Right lobe of liver (tissue), 6 donors: Measurements from ENCODE around the gene SIM2. TPM values are rescaled to one million over a fixed set of nuclear protein-coding genes. Genes with fewer than 3 reads are reported as not detected.

Experiments used
- ATAC-seq, 4 donors: fragments of 200-7000 bp; cut with Tn5 transposase; one replicate each; pipeline ENCODE4 v1.9.1; 2020; ENCODE audit warnings: mild to moderate bottlenecking in 4 of 4, moderate library complexity in 4 of 4
- DNase-seq, 3 donors: peaks; one replicate each; pipeline ENCODE4 v3.0.0-alpha.2; 2020
- H3K27ac ChIP-seq, 3 donors: fragments of 200-600 bp; one replicate each; pipeline ENCODE4 v1.8.0; 2022
- H3K27me3 ChIP-seq, 2 donors: fragments of 200-600 bp; one replicate each; pipeline ENCODE4 v1.8.0; 2022
- H3K36me3 ChIP-seq, 4 donors: fragments of 200-600 bp; sonication (generic) in 1 of 4; one replicate each; pipeline versions ENCODE4 v1.5.1 to v1.8.0; 2017 to 2022; ENCODE audit warnings: control low read depth in 1 of 4
- H3K4me1 ChIP-seq, 4 donors: fragments of 200-600 bp; sonication (generic) in 1 of 4; one replicate each; pipeline versions ENCODE4 v1.5.1 to v1.8.0; 2017 to 2022; ENCODE audit warnings: control low read depth in 1 of 4
- H3K4me3 ChIP-seq, 3 donors: fragments of 200-600 bp; one replicate each; pipeline ENCODE4 v1.8.0; 2022
- H3K9me3 ChIP-seq, 4 donors: fragments of 200-600 bp; sonication (generic) in 1 of 4; one replicate each; pipeline versions ENCODE4 v1.5.1 to v1.8.0; 2017 to 2022; ENCODE audit warnings: control low read depth in 1 of 4
- POLR2A ChIP-seq: fragments of 450-650 bp; IDR thresholded peaks from one replicate; pipeline ENCODE4 v1.6.1; 2017; ENCODE audit warnings: antibody characterized with exemption, mild to moderate bottlenecking
- WGBS: methylation state at CpG from one replicate; pipeline ENCODE4 v1.1.6; 2018; ENCODE audit warnings: low coverage, low lambda C conversion rate; ENCODE audit not compliant: insufficient coverage; ENCODE audit errors: missing lambda C conversion rate; 5-methylcytosine and 5-hydroxymethylcytosine counted together
- intact Hi-C, 2 donors: fragments of 100-400 bp; cut with DNase I; formaldehyde crosslinking; loops; one replicate each; pipeline versions ENCODE4 v1.11.2 to v1.14.1; 2022
- total RNA-seq, 6 experiments: library from RNA; depleted of rRNA in 2 of 6; stranded (reverse); fragments of >200 nt in 2 of 6; fragmentation: NEBNext Ultra II Directional in 3 of 6; extraction: Animal tissue kit (Norgen Biotek cat#: 25700) in 3 of 6; gene quantifications; one replicate each; pipeline versions ENCODE4 v1.1.0 to v1.2.4, GENCODE V29; 2016 to 2023
- TF ChIP-seq, protein P1 (sequence below), 4 donors: fragments of 200-600 bp in 3 of 4; fragments of 450-650 bp in 1 of 4; IDR thresholded peaks; one replicate each; pipeline versions ENCODE4 v1.5.1 to v1.8.0; 2016 to 2022; ENCODE audit warnings: antibody characterized with exemption in 4 of 4, mild to moderate bottlenecking in 2 of 4
- donor health status: DM: no; HTN: yes; CAD: no.
- donor health status: DM: no; HTN: no; CAD: no.
- donor health status: DM: no; HTN: no; CAD: no.
- donor health status: DM: no; HTN: yes; CAD: no.
- donor health status: DM: no; HTN: yes; CAD: no.

SIM2 gene
- total RNA-seq, 6 experiments from 2014 or later = not detected

DNA sequence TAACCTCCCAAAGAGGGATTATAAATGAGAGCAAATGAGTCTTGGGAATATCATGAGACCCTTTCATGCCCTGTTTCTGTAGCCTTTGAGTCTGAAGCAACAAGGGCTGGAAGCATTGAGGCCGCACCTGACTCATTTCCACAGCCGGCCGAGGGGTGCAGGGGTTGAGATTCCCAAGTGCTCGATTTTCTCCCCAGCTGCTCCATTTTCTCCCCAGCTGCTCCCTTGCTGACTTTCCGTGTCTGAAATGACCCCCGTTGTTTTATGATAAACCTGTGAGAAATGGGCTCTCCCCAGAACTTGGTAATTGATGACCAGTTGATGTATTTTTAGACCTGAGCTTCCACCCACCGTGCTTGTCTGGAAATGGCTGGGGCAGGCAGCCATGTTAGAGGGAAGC is 22.9 kb downstream of the SIM2 start:
- WGBS = 80% methylated on average over 7 of the region's 7 CpGs
- no peak overlapping the region for H3K4me3 ChIP-seq
- ATAC-seq (no peak), DNase-seq (no peak)
- TF ChIP-seq, protein P1, sequence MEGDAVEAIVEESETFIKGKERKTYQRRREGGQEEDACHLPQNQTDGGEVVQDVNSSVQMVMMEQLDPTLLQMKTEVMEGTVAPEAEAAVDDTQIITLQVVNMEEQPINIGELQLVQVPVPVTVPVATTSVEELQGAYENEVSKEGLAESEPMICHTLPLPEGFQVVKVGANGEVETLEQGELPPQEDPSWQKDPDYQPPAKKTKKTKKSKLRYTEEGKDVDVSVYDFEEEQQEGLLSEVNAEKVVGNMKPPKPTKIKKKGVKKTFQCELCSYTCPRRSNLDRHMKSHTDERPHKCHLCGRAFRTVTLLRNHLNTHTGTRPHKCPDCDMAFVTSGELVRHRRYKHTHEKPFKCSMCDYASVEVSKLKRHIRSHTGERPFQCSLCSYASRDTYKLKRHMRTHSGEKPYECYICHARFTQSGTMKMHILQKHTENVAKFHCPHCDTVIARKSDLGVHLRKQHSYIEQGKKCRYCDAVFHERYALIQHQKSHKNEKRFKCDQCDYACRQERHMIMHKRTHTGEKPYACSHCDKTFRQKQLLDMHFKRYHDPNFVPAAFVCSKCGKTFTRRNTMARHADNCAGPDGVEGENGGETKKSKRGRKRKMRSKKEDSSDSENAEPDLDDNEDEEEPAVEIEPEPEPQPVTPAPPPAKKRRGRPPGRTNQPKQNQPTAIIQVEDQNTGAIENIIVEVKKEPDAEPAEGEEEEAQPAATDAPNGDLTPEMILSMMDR (IDR thresholded peaks at IDR 0.05) = no peak
- no peaks in the 10 kb centered on the region for H3K4me1 ChIP-seq
- intact Hi-C loops = no loop called here
- H3K9me3 ChIP-seq = no peaks in the 10 kb centered on the region
- H3K36me3 ChIP-seq = no peaks in the 10 kb centered on the region
- H3K27ac ChIP-seq = no peak overlapping the region
- H3K27me3 ChIP-seq = no peaks in the 10 kb centered on the region

DNA sequence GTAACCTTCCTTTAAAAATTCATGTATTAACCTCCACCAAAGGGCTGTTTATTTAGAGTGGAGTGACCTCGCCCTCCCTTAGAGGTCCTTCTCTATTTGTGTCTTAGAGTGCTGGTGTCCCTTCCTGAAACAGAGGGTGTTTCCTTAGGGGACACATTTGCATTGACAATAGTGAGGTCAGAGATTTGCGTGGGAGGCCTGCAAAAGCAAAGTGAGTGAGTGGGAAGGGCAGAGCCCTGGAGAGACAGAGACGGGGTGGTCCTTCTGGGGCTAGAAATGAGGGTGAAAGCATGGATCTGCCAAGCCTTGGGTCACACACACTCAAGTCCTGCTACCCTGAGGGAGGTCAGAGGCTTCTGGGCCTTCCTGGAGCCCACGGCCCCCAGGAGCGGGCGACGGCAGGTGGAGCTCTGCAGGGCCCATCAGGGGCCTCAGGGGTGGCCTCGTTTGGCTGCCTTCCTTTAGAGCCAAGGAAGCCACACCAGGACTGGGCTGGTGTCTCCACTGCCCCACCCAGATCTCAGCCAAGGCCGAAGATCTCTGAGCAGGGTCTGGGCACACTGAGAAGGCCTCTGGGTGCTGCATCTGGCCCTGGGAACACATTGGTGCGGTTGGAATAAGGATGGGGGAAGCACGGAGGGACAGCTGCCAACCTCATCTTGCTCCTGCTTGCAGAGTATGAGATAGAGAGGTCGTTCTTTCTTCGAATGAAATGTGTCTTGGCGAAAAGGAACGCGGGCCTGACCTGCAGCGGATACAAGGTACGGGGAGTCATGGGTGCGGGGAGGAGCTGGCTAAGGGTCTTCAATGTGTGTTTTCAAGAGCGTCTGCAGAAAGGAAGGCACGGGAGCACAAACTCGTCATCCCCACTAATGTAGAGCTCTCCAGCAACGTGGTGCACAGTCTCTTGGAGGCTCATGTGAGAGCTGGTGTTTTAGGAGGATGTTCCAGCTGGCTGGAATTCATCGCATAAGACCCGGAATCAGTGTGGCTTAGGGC is 23.8 kb downstream of the SIM2 start:
- Histone ChIP-seq H3K4me3 (no peak overlapping the region), H3K36me3 (no peaks in the 10 kb centered on the region), H3K9me3 (no peaks in the 10 kb centered on the region), H3K27ac (no peak overlapping the region), H3K4me1 (no peaks in the 10 kb centered on the region), H3K27me3 (no peaks in the 10 kb centered on the region)
- peak in 2 of 3 donors; percentile 20 to 24 for DNase-seq
- TF ChIP-seq, protein P1 (IDR thresholded peaks at IDR 0.05) = no peak
- intact Hi-C loops = no loop called here
- no peak for ATAC-seq
- WGBS = 80% methylated on average over 13 of the region's 25 CpGs

DNA sequence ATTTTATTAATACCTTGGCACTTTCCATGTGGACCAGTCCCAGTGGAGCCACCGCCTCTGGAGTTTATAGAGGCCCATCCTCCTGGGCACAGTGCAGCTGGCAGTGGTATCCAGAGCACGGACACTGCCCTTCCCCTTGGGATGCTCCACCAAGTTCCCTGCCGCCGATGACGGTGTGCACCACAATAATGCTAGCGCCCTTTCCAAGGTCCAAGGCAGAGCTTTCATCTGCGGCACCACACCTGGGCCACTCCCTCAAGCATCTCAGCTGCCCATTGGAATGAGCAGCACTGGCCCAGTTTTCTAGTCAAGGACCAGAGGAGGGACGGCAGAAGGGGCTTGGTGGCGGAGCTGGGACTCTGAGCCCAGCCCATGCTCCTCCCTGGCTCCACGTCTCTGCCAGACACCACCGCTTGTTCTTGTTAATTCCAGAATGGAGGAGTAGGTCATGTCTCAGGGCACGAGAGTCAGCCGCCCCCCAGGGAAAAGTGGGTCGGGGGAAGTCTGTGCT is 24.5 kb downstream of the SIM2 start:
- Histone ChIP-seq H3K4me3 (no peak overlapping the region), H3K36me3 (no peaks in the 10 kb centered on the region), H3K27me3 (no peaks in the 10 kb centered on the region), H3K4me1 (no peaks in the 10 kb centered on the region), H3K9me3 (no peaks in the 10 kb centered on the region), H3K27ac (no peak overlapping the region)
- intact Hi-C loops = no loop called here
- 78% methylated on average over 3 of the region's 14 CpGs for WGBS
- no peak for ATAC-seq
- TF ChIP-seq, protein P1 (IDR thresholded peaks at IDR 0.05) = no peak
- TF ChIP-seq POLR2A = no peak
- peak in 2 of 3 donors; percentile 27 to 39 for DNase-seq

DNA sequence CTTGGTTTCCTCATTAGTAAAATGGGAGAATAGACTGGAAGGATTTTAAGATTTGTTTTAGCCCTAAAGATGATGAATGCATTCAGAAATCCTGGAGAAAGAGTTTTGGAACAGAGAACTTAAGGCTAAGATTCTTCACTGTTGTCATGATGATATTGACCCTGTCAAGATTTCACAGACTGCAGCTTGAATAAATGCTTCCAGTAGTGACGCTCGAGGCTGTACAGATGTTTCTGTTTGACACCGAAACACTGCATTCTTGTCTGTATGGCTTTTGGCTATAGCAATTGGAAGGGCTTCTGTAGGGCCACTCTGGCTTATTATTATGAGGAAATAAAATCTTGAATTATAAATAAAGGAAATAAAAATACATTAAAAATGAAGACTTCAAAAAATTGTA is 25.7 kb downstream of the SIM2 start:
- Histone ChIP-seq H3K4me1 (no peaks in the 10 kb centered on the region), H3K36me3 (no peaks in the 10 kb centered on the region), H3K27ac (no peak overlapping the region), H3K4me3 (no peak overlapping the region), H3K27me3 (no peaks in the 10 kb centered on the region), H3K9me3 (no peaks in the 10 kb centered on the region)
- WGBS = 62% methylated on average over 3 of the region's 3 CpGs
- DNase-seq (no peak), ATAC-seq (no peak)
- intact Hi-C loops = no loop called here
- TF ChIP-seq, protein P1 (IDR thresholded peaks at IDR 0.05) = no peak
- no peak for TF ChIP-seq POLR2A
